ENCODE data around the gene HECA. TPM values are rescaled to one million over a fixed set of nuclear protein-coding genes. Genes with fewer than 3 reads are reported as not detected.

HECA gene
- total and polyA plus RNA-seq, 2 of the 8 experiments (the other 6 are each of a cell fraction or from before 2014, with no cell fraction given): 2.4 to 9.2 TPM

GRCh38 chr6:139150920-139151319 lies 16.0 kb downstream of the HECA start:
- Histone ChIP-seq H3K9me3 (ENCODE audit: insufficient read depth in 2 of 2, low read depth in 1 of 2, low read length in 1 of 2) (no peaks in the 10 kb centered on the region), H3K56ac (replicated peaks; ENCODE audit: insufficient read length, low read depth, low read length) (no peak overlapping the region), H3K14ac (ENCODE audit: insufficient read length) (no peak overlapping the region), H3K9ac (replicated peaks in 1 of 4; ENCODE audit: extremely low read depth in 1 of 4, low read depth in 3 of 4, low read length in 3 of 4) (no peak overlapping the region), H3K79me2 (ENCODE audit: control insufficient read depth in 1 of 2, insufficient read depth in 2 of 2, low read length in 2 of 2) (peaks cover 0 to 21% of the 10 kb centered on the region in 2 experiments; a peak in 2 of 4 replicates), H3K4ac (replicated peaks; ENCODE audit: insufficient read length, low read depth, low read length) (no peak overlapping the region), H2BK12ac (ENCODE audit: low read depth, low read length) (no peak overlapping the region), H4K8ac (ENCODE audit: extremely low read depth, insufficient read depth, low read length) (no peak overlapping the region), H2BK20ac (ENCODE audit: low read length) (no peak overlapping the region), H2BK5ac (ENCODE audit: low read depth, low read length) (no peak overlapping the region), H3K23ac (ENCODE audit: insufficient read length) (no peak overlapping the region), H3K4me1 (replicated peaks in 1 of 4; ENCODE audit: control insufficient read depth in 3 of 4, insufficient read depth in 4 of 4, low read length in 3 of 4) (peaks cover 0 to 4% (median 0%) of the 10 kb centered on the region in 4 experiments; a peak in 2 of 7 replicates), H2AK5ac (ENCODE audit: low read depth, low read length) (no peak overlapping the region), H3K27me3 (replicated peaks in 1 of 4; ENCODE audit: control insufficient read depth in 3 of 4, extremely low read depth in 1 of 4, insufficient read depth in 3 of 4, low read length in 3 of 4) (no peaks in the 10 kb centered on the region), H2AFZ (ENCODE audit: low read length) (no peak overlapping the region), H4K91ac (replicated peaks; ENCODE audit: insufficient read length, low read length) (no peak overlapping the region), H3K79me1 (ENCODE audit: low read depth, low read length) (0 out of 2 replicates have a peak, but pooled peaks cover 2% of the 10 kb centered on the region), H4K20me1 (replicated peaks in 1 of 2; ENCODE audit: control insufficient read depth in 1 of 2, insufficient read depth in 2 of 2, low read length in 2 of 2) (no peaks in the 10 kb centered on the region), H3K36me3 (ENCODE audit: control insufficient read depth in 2 of 4, insufficient read depth in 4 of 4, low read length in 3 of 4) (no peaks in the 10 kb centered on the region; a peak in 1 of 8 replicates), H4K5ac (ENCODE audit: insufficient read length, low read depth, low read length) (no peak overlapping the region), H3K18ac (ENCODE audit: extremely low read depth, low read length) (no peak overlapping the region), H3K4me2 (ENCODE audit: insufficient read depth in 1 of 2, low read depth in 2 of 2, low read length in 2 of 2) (no peak overlapping the region), H3K4me3 (ENCODE audit: extremely low read depth in 1 of 4, insufficient read depth in 2 of 4, low read depth in 3 of 4, low read length in 4 of 4) (no peak overlapping the region), H3K27ac (ENCODE audit: low read depth, low read length) (no peak overlapping the region), H2BK120ac (replicated peaks; ENCODE audit: low read depth, low read length) (no peak overlapping the region), H2BK15ac (ENCODE audit: low read length) (no peak overlapping the region), H3K23me2 (ENCODE audit: low read depth, low read length) (no peaks in the 10 kb centered on the region)
- no peak for FAIRE-seq
- no peak for DNase-seq (ENCODE audit: low read depth in 1 of 2, low spot score in 2 of 2)
- ChIA-PET CTCF (ENCODE audit: partially characterized antibody) (interaction anchor here (0.6 to 1.2 kb wide), 3 partner anchors 68 to 296 kb away, joined by 3 to 6 read pairs (median 4); no protein-coding TSS in a partner anchor), POLR2A (ENCODE audit: partially characterized antibody) (no interaction called here)
- 83% methylated on average over 3 of the region's 3 CpGs; no CpG with 5 or more reads in 1 of the 2 experiments for WGBS, 2 experiments (ENCODE audit: extremely low coverage in 1 of 2, insufficient coverage in 1 of 2, insufficient read length in 1 of 2, insufficient replicate concordance in 2 of 2, low coverage in 1 of 2, low lambda C conversion rate in 2 of 2, missing lambda C conversion rate in 1 of 2)
- TF ChIP-seq TAF1 (IDR thresholded peaks at IDR 0.05; ENCODE audit: low read depth, low read length) (no peak), GABPA (IDR thresholded peaks at IDR 0.05; ENCODE audit: borderline replicate concordance, insufficient read depth, low read length) (no peak), EGR1 (IDR thresholded peaks at IDR 0.05; ENCODE audit: borderline replicate concordance, low read depth, low read length) (no peak)
